GM23338 (cell line): ENCODE measurements around the gene MGAT5.

Source experiments
- CTCF ChIP-seq, 2 experiments: fragments of 200-600 bp in 1 of 2; sonication (generic) in 1 of 2; conservative IDR thresholded peaks; 2 replicates each; pipeline versions ENCODE4 v1.5.1 to v1.6.1; 2016 to 2017; ENCODE audit warnings: antibody characterized with exemption in 2 of 2, low read depth in 2 of 2, mild to moderate bottlenecking in 2 of 2, moderate library complexity in 1 of 2
- EZH2 ChIP-seq: fragments of 200-600 bp; sonication (generic); IDR thresholded peaks from one replicate; pipeline ENCODE4 v1.8.0; 2017; ENCODE audit warnings: antibody characterized with exemption, mild to moderate bottlenecking, low read depth; ENCODE audit not compliant: unreplicated experiment
- EZH2phosphoT487 ChIP-seq: fragments of 200-600 bp; sonication (generic); IDR thresholded peaks from one replicate; pipeline ENCODE4 v1.8.1; 2018; ENCODE audit warnings: antibody characterized with exemption; ENCODE audit not compliant: unreplicated experiment
- NANOG ChIP-seq: IDR thresholded peaks from 2 replicates; pipeline ENCODE4 v1.6.1; 2016; ENCODE audit warnings: antibody characterized with exemption, borderline replicate concordance
- POLR2AphosphoS5 ChIP-seq: IDR thresholded peaks from 2 replicates; pipeline ENCODE4 v1.6.1; 2016; ENCODE audit warnings: antibody characterized with exemption, low read depth
- REST ChIP-seq: IDR thresholded peaks from one replicate; pipeline ENCODE4 v1.6.1; 2018; ENCODE audit warnings: antibody characterized with exemption; ENCODE audit not compliant: unreplicated experiment

GRCh38 chr2:134440336-134440909 lies 186.6 kb downstream of the MGAT5 start:
- TF ChIP-seq EZH2 (no peak), CTCF (conservative IDR thresholded peaks at IDR 0.05; ENCODE audit: low read depth in 2 of 2) (no peak), EZH2phosphoT487 (no peak), NANOG (no peak), POLR2AphosphoS5 (no peak), REST (no peak)
